NCI-H1436 (cell line): ENCODE measurements around the gene MGME1.

ENCODE experiments used
- DNase-seq: peaks from one replicate; lab custom pipeline; 2025; lab: John Stamatoyannopoulos, UW

The MGME1 gene, protein sequence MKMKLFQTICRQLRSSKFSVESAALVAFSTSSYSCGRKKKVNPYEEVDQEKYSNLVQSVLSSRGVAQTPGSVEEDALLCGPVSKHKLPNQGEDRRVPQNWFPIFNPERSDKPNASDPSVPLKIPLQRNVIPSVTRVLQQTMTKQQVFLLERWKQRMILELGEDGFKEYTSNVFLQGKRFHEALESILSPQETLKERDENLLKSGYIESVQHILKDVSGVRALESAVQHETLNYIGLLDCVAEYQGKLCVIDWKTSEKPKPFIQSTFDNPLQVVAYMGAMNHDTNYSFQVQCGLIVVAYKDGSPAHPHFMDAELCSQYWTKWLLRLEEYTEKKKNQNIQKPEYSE

GRCh38 chr20:17968366-17969277 lies at the start of gene MGME1, which contains the start of gene SNX5:
TSS of gene MGME1 (plus strand) at chr20:17969018. CDS start at chr20:17969860, 842 bp downstream.
TSS of gene SNX5 (minus strand) at chr20:17968794. CDS start at chr20:17968425, 369 bp downstream.
- peak; percentile 97 for DNase-seq

- no peak for DNase-seq
Measured at GRCh38 chr20:17919149-17919548, 49.7 kb upstream of the MGME1 start.

GRCh38 chr20:17921774-17922173 lies 47.0 kb upstream of the MGME1 start:
- DNase-seq: no peak

DNA sequence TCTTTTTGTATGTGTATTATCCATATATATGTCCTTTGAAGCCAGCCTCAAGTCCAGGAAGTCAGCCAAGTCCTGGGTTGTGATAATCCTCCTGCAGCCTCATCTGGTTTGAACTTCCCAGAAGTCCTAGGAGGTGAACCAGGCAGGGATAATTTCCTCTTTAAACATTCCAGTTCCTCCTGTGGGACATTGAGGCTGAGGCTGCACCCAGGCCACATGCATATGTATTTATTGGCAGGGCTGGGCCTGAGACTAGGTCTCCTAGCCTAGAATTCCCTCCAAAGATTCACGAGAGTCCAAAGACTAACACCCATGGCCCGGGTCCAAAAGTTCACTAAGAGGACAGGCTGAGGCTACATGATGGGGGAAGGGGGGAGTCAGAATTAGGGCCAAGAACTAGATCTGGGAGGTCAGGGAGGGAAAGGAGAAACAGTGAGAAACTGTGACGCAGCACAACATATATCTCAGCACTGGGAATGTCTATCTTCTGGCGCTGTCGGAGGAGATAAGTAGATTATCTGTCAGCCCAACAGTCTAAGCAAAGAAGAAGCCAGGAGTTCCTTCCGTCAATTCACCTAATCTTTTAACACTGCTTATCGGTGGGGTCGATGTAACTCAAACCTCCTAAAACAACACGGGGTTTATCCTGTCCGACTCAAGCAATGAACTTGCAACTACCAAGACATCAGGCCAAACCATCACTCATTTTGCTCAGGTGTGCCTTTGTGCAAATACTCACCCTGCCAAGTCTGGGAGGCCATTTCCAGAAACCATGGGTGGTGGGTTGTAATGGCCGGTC lies 43.5 kb upstream of the MGME1 start:
- DNase-seq: no peak

GRCh38 chr20:17925940-17926300 lies 42.9 kb upstream of the MGME1 start:
- no peak for DNase-seq

DNA sequence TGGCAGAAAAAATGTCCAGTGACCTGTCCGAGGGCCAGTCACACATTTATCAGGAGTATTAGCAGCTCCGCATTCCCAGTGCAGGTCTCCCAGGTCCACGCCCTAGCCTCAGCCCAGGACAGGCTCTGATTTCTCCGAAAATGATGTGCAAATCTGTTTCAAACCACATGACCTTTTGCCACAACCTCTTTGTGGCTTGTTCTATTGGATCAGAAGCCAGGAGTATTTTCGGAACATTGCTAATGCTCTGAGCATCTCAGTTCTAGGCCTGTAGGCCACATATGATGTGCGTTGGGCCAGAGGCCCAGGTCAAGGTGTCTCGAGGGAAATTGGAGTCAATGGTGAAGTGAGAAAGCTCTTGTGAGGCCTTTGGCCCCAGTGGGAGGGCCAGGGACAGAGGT lies 40.6 kb upstream of the MGME1 start:
- no peak for DNase-seq

GRCh38 chr20:17928633-17929311 lies 40.0 kb upstream of the MGME1 start:
- DNase-seq: peak; percentile 53

DNA sequence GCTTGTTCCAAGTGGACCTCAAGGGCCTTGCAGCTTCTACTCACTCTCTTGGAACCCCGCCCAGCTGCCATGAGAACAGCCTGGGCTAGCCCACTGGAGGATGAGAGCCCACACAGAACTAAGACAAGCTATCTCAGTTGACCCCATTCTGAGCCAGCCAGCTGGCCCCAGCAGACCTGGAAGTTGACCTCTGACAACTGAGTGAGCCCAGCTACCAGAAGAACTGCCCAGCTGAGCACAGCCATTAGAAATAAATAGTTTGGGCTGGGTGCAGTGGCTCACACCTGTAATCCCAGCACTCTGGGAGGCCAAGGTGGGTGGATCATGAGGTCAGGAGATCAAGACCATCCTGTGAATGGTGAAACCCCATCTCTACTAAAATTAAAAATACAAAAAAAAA lies 37.3 kb upstream of the MGME1 start:
- DNase-seq: no peak

GRCh38 chr20:17932396-17932795 lies 36.4 kb upstream of the MGME1 start:
- DNase-seq: no peak

DNA sequence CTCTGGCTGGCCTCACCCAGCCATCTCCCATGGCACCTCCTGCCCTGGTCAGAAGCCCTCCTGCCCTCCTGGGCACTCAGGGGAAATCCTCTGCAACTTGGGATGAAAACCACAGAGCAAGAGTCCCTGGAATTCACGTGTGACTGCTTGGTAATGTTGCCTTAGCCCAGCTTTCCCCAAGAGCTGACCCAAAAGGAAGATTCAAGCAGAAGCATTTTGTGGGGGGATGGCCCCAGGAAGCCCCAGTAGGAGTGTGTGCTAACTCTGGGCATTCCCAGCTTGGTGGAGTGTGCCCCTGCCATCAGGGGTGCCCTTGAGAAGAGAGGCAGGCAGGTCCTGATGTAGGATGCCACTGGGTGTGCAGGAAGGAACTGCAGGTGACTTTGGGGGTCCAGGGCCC lies 35.7 kb upstream of the MGME1 start:
- no peak for DNase-seq

GRCh38 chr20:17933711-17934110 lies 35.1 kb upstream of the MGME1 start:
- DNase-seq: no peak

- DNase-seq: no peak
Measured at GRCh38 chr20:17934141-17934862, 34.5 kb upstream of the MGME1 start.

GRCh38 chr20:17935186-17935585 lies 33.6 kb upstream of the MGME1 start:
- DNase-seq: no peak

GRCh38 chr20:17935761-17936160 lies 33.1 kb upstream of the MGME1 start:
- DNase-seq: no peak

- DNase-seq: no peak
Measured at GRCh38 chr20:17936286-17936760, 32.5 kb upstream of the MGME1 start.

- DNase-seq: no peak
Measured at GRCh38 chr20:17936761-17937732, 31.8 kb upstream of the MGME1 start.

DNA sequence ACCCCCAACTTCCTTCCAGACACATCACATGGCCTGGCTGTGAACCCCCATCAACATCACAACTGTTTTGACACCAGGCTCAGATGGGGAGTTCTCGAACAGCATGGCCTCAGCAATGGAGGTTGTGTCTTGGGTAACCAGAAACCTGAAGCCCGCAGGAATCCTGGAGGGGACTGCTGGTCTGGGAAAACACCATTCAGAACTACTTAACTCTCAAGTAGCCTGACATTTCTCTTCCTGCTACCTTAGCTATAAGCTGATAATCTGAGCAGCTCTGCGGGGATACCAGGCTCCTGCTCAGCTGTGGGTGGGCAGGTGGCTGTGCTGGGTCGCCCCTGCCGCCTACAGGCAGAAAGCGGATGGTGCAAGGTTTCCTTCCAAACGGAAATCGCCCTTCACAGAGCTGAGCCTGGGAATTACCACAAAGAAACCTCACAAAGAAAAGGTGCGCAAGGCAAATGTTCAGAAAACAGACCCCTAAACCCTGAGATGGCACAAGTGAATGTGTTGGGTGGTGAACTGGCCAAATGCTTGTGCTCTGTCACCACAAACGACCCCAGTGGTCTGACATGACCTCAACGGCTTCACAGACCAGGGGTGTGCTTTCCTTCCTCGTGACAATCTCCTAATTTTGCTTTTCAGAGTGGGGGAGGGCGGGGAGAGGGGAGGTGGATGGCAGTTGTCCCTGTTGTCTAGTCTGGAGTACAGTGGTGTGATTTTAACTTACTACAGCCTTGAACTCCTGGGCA lies 29.8 kb upstream of the MGME1 start:
- peak; percentile 52 for DNase-seq

- DNase-seq: no peak
Measured at GRCh38 chr20:17939622-17940223, 29.1 kb upstream of the MGME1 start.
